Pancreas (tissue), 10 donors: ENCODE data around the gene MSI1. TPM values are rescaled to one million over a fixed set of nuclear protein-coding genes. Genes with fewer than 3 reads are reported as not detected.

Experiments
- ATAC-seq, 4 donors: fragments of 200-7000 bp; cut with Tn5 transposase; one replicate each; pipeline versions ENCODE4 v1.8.0 to v1.9.1; 2020; ENCODE audit warnings: mild to moderate bottlenecking in 4 of 4, moderate library complexity in 4 of 4
- DNase-seq, 6 donors: peaks; one replicate each; pipeline ENCODE4 v3.0.0-alpha.2; 2020
- FAIRE-seq: peaks from 2 replicates; lab custom pipeline; 2012; peaks lifted over from hg19 to GRCh38; lab: Jason Lieb, UNC
- H3K27ac ChIP-seq, 4 donors: fragments of 200-600 bp; sonication (generic); 1 replicate in 3 of 4; 2 replicates in 1 of 4; pipeline versions ENCODE4 v1.5.0 to v1.8.0; 2020
- H3K27me3 ChIP-seq, 4 donors: fragments of 200-600 bp; one replicate each; pipeline ENCODE4 v1.8.0; 2021
- H3K36me3 ChIP-seq, 3 donors: fragments of 200-600 bp; sonication (generic) in 1 of 3; one replicate each; pipeline versions ENCODE4 v1.5.0 to v1.8.0; 2020 to 2021
- H3K4me1 ChIP-seq, 3 donors: fragments of 200-600 bp; one replicate each; pipeline ENCODE4 v1.8.0; 2021
- H3K4me3 ChIP-seq, 4 donors: fragments of 200-600 bp; sonication (generic) in 2 of 4; one replicate each; pipeline versions ENCODE4 v1.5.0 to v1.8.0; 2020 to 2021
- H3K9me3 ChIP-seq, 4 donors: fragments of 200-600 bp; one replicate each; pipeline ENCODE4 v1.8.0; 2021
- CTCF ChIP-seq, 4 donors: fragments of 200-600 bp; sonication (generic) in 3 of 4; IDR thresholded peaks; one replicate each; pipeline versions ENCODE4 v1.5.0 to v1.8.0; 2021; ENCODE audit warnings: antibody characterized with exemption in 4 of 4
- WGBS, 2 donors: extraction: QIAGEN DNeasy Blood & Tissue Kit; methylation state at CpG; one replicate each; pipeline ENCODE4 v1.1.7; 2013; 5-methylcytosine and 5-hydroxymethylcytosine counted together
- intact Hi-C, 3 donors: fragments of 100-400 bp; cut with DNase I; formaldehyde crosslinking; loops; one replicate each; pipeline versions ENCODE4 v1.11.1 to v1.14.2; 2022
- polyA plus RNA-seq, 2 donors: library from polyadenylated mRNA; stranded (reverse); fragments of 200-250 nt; gene quantifications; one replicate each; pipeline ENCODE4 v1.2.3, GENCODE V29; 2013
- total RNA-seq, 6 donors: library from RNA; stranded (reverse); fragmentation: NEBNext Ultra II Directional in 4 of 6; extraction: Animal tissue kit (Norgen Biotek cat#: 25700) in 4 of 6; gene quantifications; one replicate each; pipeline versions ENCODE4 v1.2.1 to v1.2.4, GENCODE V29; 2021 to 2023
- donor health status: healthy with polysubstance abuse.
- donor health status: DM: no; HTN: no; CAD: no; lungs with moderate emphysema.
- donor health status: DM: no; HTN: no; CAD: no.
- donor health status: control.
- donor health status: control.
- donor health status: Bipolar disorder and iron deficiency.
- donor health status: DM: yes; HTN: yes; CAD: no.
- donor health status: DM: no; HTN: no; CAD: no.
- donor health status: DM: no; HTN: no; CAD: no.
- donor health status: DM: yes; HTN: yes; CAD: no.

Gene MSI1
- total and polyA plus RNA-seq, 8 donors, result 3.0 to 6.0 (median 4.4) TPM

- H3K27me3 ChIP-seq, result no peaks in the 10 kb centered on the region
- FAIRE-seq (no peak), DNase-seq (peak in 1 of 6 donors; percentile 43)
Observed at GRCh38 chr12:120292411-120292660, 76.6 kb downstream of the MSI1 start.

More at GRCh38 chr12:120292411-120292660, 76.6 kb downstream of the MSI1 start:
- Histone ChIP-seq H3K4me3 (peak overlapping the region; percentile 33 to 59 (median 43)), H3K4me1 (peaks cover 0 to 5% (median 0%) of the 10 kb centered on the region in 3 donors), H3K36me3 (no peaks in the 10 kb centered on the region), H3K27ac (peak overlapping the region; percentile 98 to 99 (median 98)), H3K9me3 (no peaks in the 10 kb centered on the region)
- peak; percentile 2 to 9 (median 8) for ATAC-seq
- no peak for TF ChIP-seq CTCF (IDR thresholded peaks at IDR 0.05)
- WGBS, 2 donors, result 0% methylated on average over 17 of the region's 17 CpGs
- intact Hi-C loops, result no loop called here

Other genes starting within 250 kb of the MSI1 start
- gene GCN1, start 174.4 kb downstream of the MSI1 start, total RNA-seq, result 10 to 100 TPM; 35.3 to 54.1 (median 40.4) TPM
- 10 to 100 TPM; 18.9 to 32.4 TPM for gene GCN1, start 174.4 kb downstream of the MSI1 start, polyA plus RNA-seq
- 1,000 to 10,000 TPM; 1,016 to 2,628 (median 1,602) TPM for gene RPLP0, start 168.1 kb downstream of the MSI1 start, total RNA-seq
- gene RPLP0, start 168.1 kb downstream of the MSI1 start, polyA plus RNA-seq, result 1,000 to 10,000 TPM; 1,778 to 1,915 TPM
- gene PXN, start 103.4 kb downstream of the MSI1 start, total RNA-seq, result 10 to 100 TPM; 20.9 to 37.5 (median 26.2) TPM
- 10 to 100 TPM; 45.4 to 59.0 TPM for gene PXN, start 103.4 kb downstream of the MSI1 start, polyA plus RNA-seq
- gene RNU4-2, start 77.3 kb downstream of the MSI1 start, total RNA-seq, result 1,000 to 10,000 TPM; 3,497 to 6,395 (median 4,297) TPM
- not detected for gene RNU4-2, start 77.3 kb downstream of the MSI1 start, polyA plus RNA-seq
- 1,000 to 10,000 TPM in 5 of 6 donors, 100 to 1,000 TPM in 1; 597 to 2,620 (median 1,226) TPM for gene RNU4-1, start 75.9 kb downstream of the MSI1 start, total RNA-seq
- gene RNU4-1, start 75.9 kb downstream of the MSI1 start, polyA plus RNA-seq, result not detected
- 1 to 10 TPM in 4 of 6 donors, under 1 TPM in 2; 0.56 to 2.4 (median 1.3) TPM for gene SIRT4, start 66.8 kb downstream of the MSI1 start, total RNA-seq
- 1 to 10 TPM; 1.4 to 2.1 TPM for gene SIRT4, start 66.8 kb downstream of the MSI1 start, polyA plus RNA-seq
- gene PLA2G1B, start 41.4 kb downstream of the MSI1 start, total RNA-seq, result over 10,000 TPM in 2 of 6 donors, 1,000 to 10,000 TPM in 4; 4,900 to 12,528 (median 8,049) TPM
- 1,000 to 10,000 TPM; 7,592 to 7,821 TPM for gene PLA2G1B, start 41.4 kb downstream of the MSI1 start, polyA plus RNA-seq
- 100 to 1,000 TPM; 118 to 149 (median 137) TPM for gene COX6A1, start 68.9 kb upstream of the MSI1 start, total RNA-seq
- 100 to 1,000 TPM; 296 to 324 TPM for gene COX6A1, start 68.9 kb upstream of the MSI1 start, polyA plus RNA-seq
- gene TRIAP1, start 77.2 kb upstream of the MSI1 start, total RNA-seq, result 10 to 100 TPM; 13.9 to 25.8 (median 15.4) TPM
- gene TRIAP1, start 77.2 kb upstream of the MSI1 start, polyA plus RNA-seq, result 10 to 100 TPM; 16.3 to 23.8 TPM
- 10 to 100 TPM; 18.3 to 32.7 (median 27.6) TPM for gene GATC, start 77.3 kb upstream of the MSI1 start, total RNA-seq
- gene GATC, start 77.3 kb upstream of the MSI1 start, polyA plus RNA-seq, result 10 to 100 TPM in 1 of 2 donors, 1 to 10 TPM in 1; 8.6 to 12.3 TPM
- 10 to 100 TPM; 69.0 to 91.7 (median 79.5) TPM for gene SRSF9, start 100.6 kb upstream of the MSI1 start, total RNA-seq
- 100 to 1,000 TPM in 1 of 2 donors, 10 to 100 TPM in 1; 50.9 to 103 TPM for gene SRSF9, start 100.6 kb upstream of the MSI1 start, polyA plus RNA-seq
- gene DYNLL1, start 126.9 kb upstream of the MSI1 start, total RNA-seq, result 100 to 1,000 TPM in 3 of 6 donors, 10 to 100 TPM in 3; 57.7 to 154 (median 94.9) TPM
- gene DYNLL1, start 126.9 kb upstream of the MSI1 start, polyA plus RNA-seq, result 100 to 1,000 TPM; 143 to 249 TPM
- gene COQ5, start 160.0 kb upstream of the MSI1 start, total RNA-seq, result 10 to 100 TPM in 5 of 6 donors, 1 to 10 TPM in 1; 7.2 to 16.1 (median 11.6) TPM
- gene COQ5, start 160.0 kb upstream of the MSI1 start, polyA plus RNA-seq, result 10 to 100 TPM; 17.0 to 24.3 TPM
- gene RNF10, start 165.2 kb upstream of the MSI1 start, total RNA-seq, result 100 to 1,000 TPM in 3 of 6 donors, 10 to 100 TPM in 3; 92.5 to 151 (median 98.6) TPM
- gene RNF10, start 165.2 kb upstream of the MSI1 start, polyA plus RNA-seq, result 100 to 1,000 TPM; 120 to 127 TPM
- 10 to 100 TPM; 10.5 to 23.5 (median 14.7) TPM for gene POP5, start 212.2 kb upstream of the MSI1 start, total RNA-seq
- 10 to 100 TPM; 54.4 to 66.7 TPM for gene POP5, start 212.2 kb upstream of the MSI1 start, polyA plus RNA-seq